ENCODE results near the gene ALG12.

DNA sequence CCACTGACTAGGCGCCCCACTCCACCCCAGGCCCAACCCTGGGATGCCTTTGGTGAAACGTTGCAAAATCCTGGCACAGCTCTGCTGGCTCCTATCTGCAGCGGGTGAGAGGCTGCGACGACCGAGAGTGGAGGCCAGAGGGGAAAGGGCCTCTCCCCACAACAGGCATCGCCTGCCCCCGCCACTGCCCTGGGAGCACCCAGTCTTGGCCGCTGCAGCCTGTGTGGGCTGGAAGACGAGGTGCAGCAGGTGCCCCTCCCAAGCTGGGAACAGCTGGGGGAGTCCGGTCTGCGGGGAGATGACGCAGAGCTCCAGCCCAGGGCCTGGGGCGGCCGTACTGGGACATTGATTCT, 38.2 kb upstream of the ALG12 start:
- TF ChIP-seq, protein P1, sequence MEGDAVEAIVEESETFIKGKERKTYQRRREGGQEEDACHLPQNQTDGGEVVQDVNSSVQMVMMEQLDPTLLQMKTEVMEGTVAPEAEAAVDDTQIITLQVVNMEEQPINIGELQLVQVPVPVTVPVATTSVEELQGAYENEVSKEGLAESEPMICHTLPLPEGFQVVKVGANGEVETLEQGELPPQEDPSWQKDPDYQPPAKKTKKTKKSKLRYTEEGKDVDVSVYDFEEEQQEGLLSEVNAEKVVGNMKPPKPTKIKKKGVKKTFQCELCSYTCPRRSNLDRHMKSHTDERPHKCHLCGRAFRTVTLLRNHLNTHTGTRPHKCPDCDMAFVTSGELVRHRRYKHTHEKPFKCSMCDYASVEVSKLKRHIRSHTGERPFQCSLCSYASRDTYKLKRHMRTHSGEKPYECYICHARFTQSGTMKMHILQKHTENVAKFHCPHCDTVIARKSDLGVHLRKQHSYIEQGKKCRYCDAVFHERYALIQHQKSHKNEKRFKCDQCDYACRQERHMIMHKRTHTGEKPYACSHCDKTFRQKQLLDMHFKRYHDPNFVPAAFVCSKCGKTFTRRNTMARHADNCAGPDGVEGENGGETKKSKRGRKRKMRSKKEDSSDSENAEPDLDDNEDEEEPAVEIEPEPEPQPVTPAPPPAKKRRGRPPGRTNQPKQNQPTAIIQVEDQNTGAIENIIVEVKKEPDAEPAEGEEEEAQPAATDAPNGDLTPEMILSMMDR (IDR thresholded peaks at IDR 0.05), result no peak
- TF ChIP-seq EZH2 (IDR thresholded peaks at IDR 0.05; ENCODE audit: borderline replicate concordance, insufficient read depth, low read depth, low read length, poor library complexity, severe bottlenecking), result no peak

Measured in B cell (primary cell).